Measurements from ENCODE around the gene TFPI.

- TF ChIP-seq, protein P1, sequence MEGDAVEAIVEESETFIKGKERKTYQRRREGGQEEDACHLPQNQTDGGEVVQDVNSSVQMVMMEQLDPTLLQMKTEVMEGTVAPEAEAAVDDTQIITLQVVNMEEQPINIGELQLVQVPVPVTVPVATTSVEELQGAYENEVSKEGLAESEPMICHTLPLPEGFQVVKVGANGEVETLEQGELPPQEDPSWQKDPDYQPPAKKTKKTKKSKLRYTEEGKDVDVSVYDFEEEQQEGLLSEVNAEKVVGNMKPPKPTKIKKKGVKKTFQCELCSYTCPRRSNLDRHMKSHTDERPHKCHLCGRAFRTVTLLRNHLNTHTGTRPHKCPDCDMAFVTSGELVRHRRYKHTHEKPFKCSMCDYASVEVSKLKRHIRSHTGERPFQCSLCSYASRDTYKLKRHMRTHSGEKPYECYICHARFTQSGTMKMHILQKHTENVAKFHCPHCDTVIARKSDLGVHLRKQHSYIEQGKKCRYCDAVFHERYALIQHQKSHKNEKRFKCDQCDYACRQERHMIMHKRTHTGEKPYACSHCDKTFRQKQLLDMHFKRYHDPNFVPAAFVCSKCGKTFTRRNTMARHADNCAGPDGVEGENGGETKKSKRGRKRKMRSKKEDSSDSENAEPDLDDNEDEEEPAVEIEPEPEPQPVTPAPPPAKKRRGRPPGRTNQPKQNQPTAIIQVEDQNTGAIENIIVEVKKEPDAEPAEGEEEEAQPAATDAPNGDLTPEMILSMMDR (conservative IDR thresholded peaks at IDR 0.05 in 1 of 2, IDR thresholded peaks at IDR 0.05 in 1 of 2; ENCODE audit: extremely low read depth in 1 of 2, insufficient read depth in 1 of 2, low read depth in 1 of 2, low read length in 2 of 2): no peak
- TF ChIP-seq EZH2 (IDR thresholded peaks at IDR 0.05; ENCODE audit: borderline replicate concordance, low read length): no peak
These were observed 58.9 kb downstream of the TFPI start for GRCh38 chr2:187495324-187495723.

Measured in mammary epithelial cell (primary cell).